Immature natural killer cell (primary cell): ENCODE results near the gene QRICH2. TPM values are rescaled to one million over a fixed set of nuclear protein-coding genes. Genes with fewer than 3 reads are reported as not detected.
"Not testable (repeated sequence)": the region's sequence is repeated elsewhere in the genome, so short reads cannot be mapped to it uniquely, and the experiment has no call there.

Experiments
- DNase-seq, 3 donors: peaks; one replicate each; pipeline ENCODE4 v3.0.0; 2022; ENCODE audit warnings: mixed read lengths in 1 of 3
- H3K27ac Mint-ChIP-seq, 6 donors: one replicate each; pipeline ENCODE4 v1.8.0; 2020; ENCODE audit warnings: mixed read lengths in 6 of 6, mild to moderate bottlenecking in 5 of 6, inconsistent platforms in 4 of 6, moderate library complexity in 3 of 6
- H3K27me3 Mint-ChIP-seq, 3 donors: one replicate each; pipeline ENCODE4 v1.8.0; 2020 to 2021; ENCODE audit warnings: low read depth in 3 of 3, mild to moderate bottlenecking in 3 of 3, mixed read lengths in 3 of 3, moderate library complexity in 3 of 3, inconsistent platforms in 1 of 3
- H3K36me3 Mint-ChIP-seq, 3 donors: one replicate each; pipeline ENCODE4 v1.8.0; 2020; ENCODE audit warnings: mixed read lengths in 3 of 3, inconsistent platforms in 2 of 3, mild to moderate bottlenecking in 2 of 3
- H3K4me1 Mint-ChIP-seq, 2 donors: one replicate each; pipeline ENCODE4 v1.8.0; 2020; ENCODE audit warnings: inconsistent platforms in 2 of 2, mild to moderate bottlenecking in 2 of 2, mixed read lengths in 2 of 2, moderate library complexity in 1 of 2
- H3K4me3 Mint-ChIP-seq, 5 donors: one replicate each; pipeline ENCODE4 v1.8.0; 2020; ENCODE audit warnings: mild to moderate bottlenecking in 5 of 5, mixed read lengths in 5 of 5, inconsistent platforms in 3 of 5, moderate library complexity in 3 of 5
- H3K9me3 Mint-ChIP-seq, 6 donors: one replicate each; pipeline ENCODE4 v1.8.0; 2020; ENCODE audit warnings: mild to moderate bottlenecking in 6 of 6, mixed read lengths in 6 of 6, inconsistent platforms in 4 of 6, moderate library complexity in 3 of 6
- polyA plus RNA-seq, 3 donors: library from polyadenylated mRNA; unstranded; fragments of 300-500 nt; fragmentation: Illumina TruSeq; gene quantifications; one replicate each; pipeline ENCODE4 v1.2.3, GENCODE V29; 2021

The QRICH2 gene
- polyA plus RNA-seq, 3 donors from 2014 or later: 0.28 TPM; not detected in 2

- peaks cover 53 to 54% of the 10 kb centered on the region in 2 donors for H3K4me1 Mint-ChIP-seq
- peaks cover 15 to 26% (median 23%) of the 10 kb centered on the region in 3 donors for H3K27me3 Mint-ChIP-seq
- peak; percentile 59 to 66 (median 64) for DNase-seq
- peak overlapping the region; percentile 87 to 99 (median 94) for H3K27ac Mint-ChIP-seq
- H3K36me3 Mint-ChIP-seq: no peaks in the 10 kb centered on the region
- peak overlapping the region; percentile 63 to 85 (median 79) for H3K4me3 Mint-ChIP-seq
- H3K9me3 Mint-ChIP-seq: no peaks in the 10 kb centered on the region
These were observed 45.2 kb downstream of the QRICH2 start for GRCh38 chr17:76262732-76263344.

GRCh38 chr17:76261421-76262215 is 46.5 kb downstream of the QRICH2 start:
- Mint-ChIP-seq H3K4me3 (peak overlapping the region; percentile 47 to 85 (median 67)), H3K27me3 (peaks cover 12 to 23% (median 15%) of the 10 kb centered on the region in 3 donors), H3K4me1 (peaks cover 45 to 48% of the 10 kb centered on the region in 2 donors), H3K36me3 (peaks cover 0 to 3% (median 0%) of the 10 kb centered on the region in 3 donors), H3K27ac (peak overlapping the region; percentile 87 to 99 (median 94)), H3K9me3 (peaks cover 0 to 4% (median 0%) of the 10 kb centered on the region in 6 donors)
- peak in 1 of 3 donors; percentile 21 for DNase-seq

DNA sequence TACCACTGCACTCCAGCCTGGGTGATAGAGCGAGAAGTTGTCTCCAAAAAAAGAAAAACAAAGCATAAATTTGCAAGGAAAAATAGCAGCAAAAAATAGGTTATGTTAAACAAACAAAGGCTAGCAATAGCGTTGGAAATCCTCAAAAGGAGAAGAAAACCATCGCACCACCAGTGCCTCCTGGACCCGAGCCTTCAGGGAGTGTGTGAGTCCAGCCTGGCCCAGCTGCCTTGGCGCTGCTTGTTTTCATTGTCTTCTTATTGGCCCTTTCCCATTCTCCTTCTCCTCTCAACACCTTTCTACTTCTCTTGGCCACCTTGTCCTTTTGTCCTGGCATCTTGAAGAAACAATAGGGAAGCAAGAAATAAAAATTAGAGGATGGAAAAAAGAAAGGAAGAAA is 47.4 kb downstream of the QRICH2 start:
- H3K4me3 Mint-ChIP-seq: peak overlapping the region in 1 of 5 donors; percentile 11
- H3K4me1 Mint-ChIP-seq: peaks cover 48 to 56% of the 10 kb centered on the region in 2 donors
- peaks cover 0 to 4% (median 0%) of the 10 kb centered on the region in 6 donors for H3K9me3 Mint-ChIP-seq
- H3K36me3 Mint-ChIP-seq: peaks cover 0 to 3% (median 0%) of the 10 kb centered on the region in 3 donors
- H3K27ac Mint-ChIP-seq: peak overlapping the region in 4 of 6 donors; percentile 3 to 89 (median 42)
- peaks cover 10 to 15% (median 11%) of the 10 kb centered on the region in 3 donors for H3K27me3 Mint-ChIP-seq
- DNase-seq: no peak

DNA sequence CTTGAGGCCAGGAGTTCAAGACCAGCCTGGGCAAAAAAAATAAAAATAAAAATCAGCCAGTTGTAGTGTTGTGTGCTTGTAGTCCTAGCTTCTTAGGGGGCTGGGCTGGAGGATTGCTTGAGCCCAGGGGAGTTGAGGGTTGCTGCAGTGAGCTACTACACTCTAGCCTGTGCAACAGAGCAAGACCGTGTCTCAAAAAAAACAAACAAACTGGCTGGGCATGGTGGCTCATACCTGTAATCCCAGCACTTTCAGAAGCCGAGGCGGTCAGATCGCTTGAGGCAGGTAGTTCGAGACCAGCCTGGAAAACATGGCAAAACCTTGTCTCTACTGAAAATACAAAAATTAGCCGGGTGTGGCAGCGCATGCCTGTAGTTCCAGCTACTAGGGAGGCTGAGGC is 47.9 kb downstream of the QRICH2 start:
- H3K27me3 Mint-ChIP-seq: peaks cover 10 to 14% (median 14%) of the 10 kb centered on the region in 3 donors
- peaks cover 52 to 60% of the 10 kb centered on the region in 2 donors for H3K4me1 Mint-ChIP-seq
- no peak overlapping the region for H3K4me3 Mint-ChIP-seq
- H3K9me3 Mint-ChIP-seq: peaks cover 0 to 4% (median 0%) of the 10 kb centered on the region in 6 donors
- H3K36me3 Mint-ChIP-seq: peaks cover 0 to 3% (median 0%) of the 10 kb centered on the region in 3 donors
- no peak for DNase-seq
- H3K27ac Mint-ChIP-seq: no peak overlapping the region

DNA sequence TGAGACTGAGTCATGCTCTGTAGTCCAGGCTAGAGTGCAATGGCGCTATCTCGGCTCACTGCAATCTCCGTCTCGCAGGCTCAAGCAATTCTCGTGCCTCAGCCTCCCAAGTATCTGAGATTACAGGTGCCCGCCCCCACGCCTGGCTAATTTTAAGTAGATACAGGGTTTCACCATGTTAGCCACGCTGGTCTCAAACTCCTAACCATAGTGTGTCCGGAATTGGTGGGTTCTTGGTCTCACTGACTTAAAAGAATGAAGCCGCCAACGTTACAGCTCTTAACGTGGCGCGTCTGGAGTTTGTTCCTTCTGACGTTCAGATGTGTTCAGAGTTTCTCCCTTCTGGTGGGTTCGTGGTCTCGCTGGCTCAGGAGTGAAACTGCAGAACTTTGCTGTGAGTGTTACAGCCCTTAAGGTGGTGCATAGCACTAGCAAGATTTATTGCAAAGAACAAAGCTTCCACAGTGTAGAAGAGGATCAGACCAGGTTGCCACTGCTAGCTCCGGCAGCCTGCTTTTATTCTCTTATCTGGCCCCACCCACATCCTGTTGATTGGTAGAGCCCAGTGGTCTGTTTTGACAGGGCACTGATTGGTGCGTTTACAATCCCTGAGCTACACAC is 51.5 kb downstream of the QRICH2 start:
- not testable (repeated sequence) for H3K36me3 Mint-ChIP-seq, H3K27me3 Mint-ChIP-seq, H3K9me3 Mint-ChIP-seq
- DNase-seq: peak; percentile 64 to 78 (median 74)
- H3K4me3 Mint-ChIP-seq: peak overlapping the region; percentile 60 to 82 (median 70)
- H3K27ac Mint-ChIP-seq: peak overlapping the region; percentile 86 to 94 (median 89)
- peaks cover 40 to 47% of the 10 kb centered on the region in 2 donors for H3K4me1 Mint-ChIP-seq

DNA sequence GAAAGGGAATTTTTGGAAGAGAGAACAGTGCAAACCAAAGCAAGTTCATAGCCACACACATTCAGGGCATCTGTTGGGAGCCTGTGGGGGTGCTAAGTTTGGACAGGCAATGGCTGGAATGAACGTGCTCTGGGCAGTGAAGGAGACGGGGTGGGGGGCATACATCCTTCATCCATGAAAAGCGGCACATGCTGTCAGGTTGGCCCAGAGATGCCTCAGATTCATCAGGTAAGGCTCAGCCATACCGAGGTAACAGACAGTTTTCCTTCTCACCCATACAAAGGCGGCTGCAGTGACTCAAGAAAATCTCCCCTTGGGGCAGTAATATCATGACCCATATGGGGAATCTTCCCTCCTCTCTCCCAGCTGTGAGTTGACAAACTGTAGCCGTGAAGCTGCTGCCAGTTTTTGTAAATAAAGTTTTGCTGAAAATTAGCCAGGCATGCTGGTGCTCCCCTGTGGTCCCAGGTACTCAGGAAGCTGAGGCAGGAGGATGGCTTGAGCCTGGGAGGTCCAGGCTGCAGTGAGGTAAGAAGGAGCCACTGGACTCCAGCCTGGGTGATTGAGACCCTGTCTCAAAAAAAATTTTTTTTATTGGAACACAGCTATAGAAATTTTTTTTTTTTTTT is 52.2 kb downstream of the QRICH2 start:
- peaks cover 42 to 46% of the 10 kb centered on the region in 2 donors for H3K4me1 Mint-ChIP-seq
- no peak for DNase-seq
- peaks cover 0 to 3% (median 0%) of the 10 kb centered on the region in 3 donors for H3K36me3 Mint-ChIP-seq
- peaks cover 0 to 4% (median 0%) of the 10 kb centered on the region in 6 donors for H3K9me3 Mint-ChIP-seq
- peaks cover 3 to 8% (median 3%) of the 10 kb centered on the region in 3 donors for H3K27me3 Mint-ChIP-seq
- peak overlapping the region in 5 of 6 donors; percentile 22 to 91 (median 86) for H3K27ac Mint-ChIP-seq
- peak overlapping the region in 2 of 5 donors; percentile 60 to 70 for H3K4me3 Mint-ChIP-seq

DNA sequence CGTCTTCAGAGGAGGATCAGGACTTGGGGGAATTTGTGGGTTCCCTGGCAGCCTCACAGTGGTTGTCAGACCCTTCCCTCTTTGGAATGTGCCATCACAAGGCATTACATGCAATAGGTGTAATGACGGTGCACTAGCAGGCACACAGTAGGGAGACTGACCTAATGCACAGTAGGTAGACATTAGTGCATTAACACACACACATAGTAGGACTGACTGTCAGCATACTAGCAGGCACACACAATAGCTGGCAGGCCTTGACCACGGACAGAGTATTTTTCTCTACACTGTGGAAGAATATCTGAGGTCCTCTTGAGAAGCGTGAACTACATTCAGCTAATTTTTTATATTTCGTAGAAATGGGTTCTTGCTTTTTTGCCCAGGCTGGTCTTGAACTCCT is 53.8 kb downstream of the QRICH2 start:
- peaks cover 0 to 4% (median 0%) of the 10 kb centered on the region in 6 donors for H3K9me3 Mint-ChIP-seq
- peak overlapping the region in 1 of 5 donors; percentile 7 for H3K4me3 Mint-ChIP-seq
- H3K27ac Mint-ChIP-seq: peak overlapping the region in 1 of 6 donors; percentile 49
- H3K27me3 Mint-ChIP-seq: peaks cover 3 to 8% (median 3%) of the 10 kb centered on the region in 3 donors
- peaks cover 40 to 42% of the 10 kb centered on the region in 2 donors for H3K4me1 Mint-ChIP-seq
- no peak for DNase-seq
- peaks cover 0 to 3% (median 0%) of the 10 kb centered on the region in 3 donors for H3K36me3 Mint-ChIP-seq

GRCh38 chr17:76253841-76254240 is 54.2 kb downstream of the QRICH2 start:
- Mint-ChIP-seq H3K9me3 (peaks cover 0 to 4% (median 0%) of the 10 kb centered on the region in 6 donors), H3K27ac (no peak overlapping the region), H3K27me3 (peaks cover 3 to 8% (median 3%) of the 10 kb centered on the region in 3 donors), H3K4me3 (peak overlapping the region in 1 of 5 donors; percentile 7), H3K4me1 (peaks cover 40 to 42% of the 10 kb centered on the region in 2 donors), H3K36me3 (peaks cover 0 to 3% (median 0%) of the 10 kb centered on the region in 3 donors)
- no peak for DNase-seq

DNA sequence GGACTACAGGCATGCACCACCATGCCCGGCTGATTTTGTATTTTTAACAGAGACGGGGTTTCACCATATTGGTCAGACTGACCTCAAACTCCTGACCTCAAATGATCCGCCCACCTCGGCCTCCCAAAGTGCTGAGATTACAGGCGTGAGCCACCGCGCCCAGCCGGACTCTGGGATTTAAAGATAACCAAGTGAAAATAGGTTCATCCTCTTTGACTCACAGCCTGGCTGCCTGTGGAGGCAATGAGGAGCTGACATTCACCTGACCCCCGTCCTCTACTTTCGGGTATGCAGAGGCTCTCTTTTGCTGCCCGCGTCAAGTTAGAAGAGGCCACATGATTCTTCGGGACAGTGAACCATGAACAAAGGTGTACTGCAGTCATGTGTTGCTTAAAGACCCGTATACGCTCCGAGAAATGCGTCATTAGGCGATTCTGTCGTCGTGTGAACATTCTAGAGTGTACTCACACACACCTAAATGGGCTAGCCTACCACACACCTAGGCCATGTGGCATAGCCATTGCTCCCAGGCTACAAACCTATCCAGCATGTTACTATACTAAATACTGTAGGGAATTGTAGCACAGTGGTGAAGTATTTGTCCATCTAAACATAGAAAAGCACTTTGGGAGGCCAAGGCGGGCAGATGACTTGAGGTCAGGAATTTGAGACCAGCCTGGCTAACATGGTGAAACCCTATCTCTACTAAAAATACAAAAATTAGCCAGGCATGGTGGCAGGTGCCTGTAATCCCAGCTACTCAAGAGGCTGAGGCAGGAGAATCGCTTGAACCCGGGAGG is 54.9 kb downstream of the QRICH2 start:
- H3K27me3 Mint-ChIP-seq, H3K9me3 Mint-ChIP-seq, H3K36me3 Mint-ChIP-seq, DNase-seq: not testable (repeated sequence)
- peak overlapping the region; percentile 77 to 92 (median 88) for H3K27ac Mint-ChIP-seq
- peaks cover 40 to 42% of the 10 kb centered on the region in 2 donors for H3K4me1 Mint-ChIP-seq
- peak overlapping the region; percentile 69 to 85 (median 77) for H3K4me3 Mint-ChIP-seq

DNA sequence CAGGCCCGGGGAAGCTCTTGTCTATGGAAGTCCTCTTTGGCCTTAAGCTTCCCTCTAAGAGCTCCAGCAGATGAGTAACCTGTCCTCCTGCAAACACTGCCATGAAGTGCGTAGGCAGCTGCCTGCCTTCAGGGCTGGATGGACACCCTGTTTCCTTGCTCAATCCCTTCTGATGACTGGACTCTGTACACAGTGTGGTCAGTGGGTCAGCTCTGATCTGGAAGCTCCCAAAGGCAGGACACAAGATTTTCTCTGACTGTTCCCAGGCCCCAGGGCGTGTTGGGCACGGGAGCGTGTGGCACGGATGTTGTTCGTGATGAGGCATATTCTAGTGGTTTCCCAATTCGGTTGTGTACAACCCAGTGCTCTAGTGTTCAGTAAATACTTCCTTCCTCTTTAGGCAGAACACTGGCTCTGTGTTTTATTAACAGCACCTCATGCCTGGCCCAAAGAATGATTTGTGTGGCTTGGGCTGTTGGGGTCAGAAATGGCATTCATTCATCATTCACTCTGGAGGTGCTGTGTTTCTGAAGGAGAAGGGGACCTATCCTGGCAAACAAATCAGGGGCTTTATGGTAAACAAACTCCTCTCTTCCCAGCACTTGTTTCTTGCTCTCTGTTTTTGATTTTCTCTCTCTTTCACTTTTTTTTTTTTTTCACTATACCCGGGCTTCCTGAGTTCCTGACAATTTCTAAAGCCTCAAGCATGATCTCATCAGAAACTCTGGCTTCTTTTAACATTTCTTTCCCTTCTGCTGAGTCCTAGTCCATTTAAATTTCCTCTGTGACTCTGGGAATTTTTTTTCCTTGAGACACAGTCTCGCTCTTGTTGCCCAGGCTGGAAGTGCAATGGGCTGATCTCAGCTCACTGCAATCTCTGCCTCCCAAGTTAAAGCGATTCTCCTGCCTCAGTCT is 55.8 kb downstream of the QRICH2 start:
- peak in 2 of 3 donors; percentile 25 to 43 for DNase-seq
- H3K4me3 Mint-ChIP-seq: peak overlapping the region; percentile 69 to 85 (median 77)
- peaks cover 0 to 4% (median 0%) of the 10 kb centered on the region in 6 donors for H3K9me3 Mint-ChIP-seq
- peaks cover 0 to 3% (median 0%) of the 10 kb centered on the region in 3 donors for H3K36me3 Mint-ChIP-seq
- H3K4me1 Mint-ChIP-seq: peaks cover 40 to 42% of the 10 kb centered on the region in 2 donors
- H3K27me3 Mint-ChIP-seq: peaks cover 3 to 8% (median 3%) of the 10 kb centered on the region in 3 donors
- peak overlapping the region; percentile 77 to 92 (median 88) for H3K27ac Mint-ChIP-seq

DNA sequence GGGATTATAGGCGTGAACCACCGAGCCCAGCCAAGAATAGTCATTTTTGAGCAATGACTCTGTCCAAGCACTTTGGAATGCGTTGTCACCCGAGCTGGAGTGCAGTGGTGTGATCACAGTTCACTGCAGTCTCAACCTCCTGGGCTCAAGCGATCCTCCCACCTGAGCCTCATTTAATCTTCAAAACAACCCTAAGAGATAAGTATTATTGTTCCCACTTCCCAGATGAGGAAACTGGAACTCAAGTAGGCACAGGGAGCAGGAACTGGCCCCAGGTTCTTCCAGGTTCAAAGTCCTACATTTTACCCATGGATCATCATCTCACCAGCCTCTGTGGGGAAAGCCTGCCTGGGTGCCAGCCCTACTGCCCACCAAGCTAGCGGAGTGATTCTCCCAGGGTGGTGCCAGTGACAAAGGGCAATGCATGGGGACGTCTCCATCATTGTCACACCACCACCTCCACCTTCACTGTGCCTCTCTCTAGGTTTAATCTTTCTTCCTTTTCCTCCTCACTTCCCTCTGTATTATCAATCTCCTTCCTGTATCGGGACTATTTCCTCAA is 56.5 kb downstream of the QRICH2 start:
- Mint-ChIP-seq H3K4me3 (peak overlapping the region in 4 of 5 donors; percentile 71 to 85 (median 77)), H3K27me3 (peaks cover 0 to 5% (median 3%) of the 10 kb centered on the region in 3 donors), H3K27ac (peak overlapping the region; percentile 77 to 92 (median 88)), H3K9me3 (no peaks in the 10 kb centered on the region), H3K4me1 (peaks cover 36 to 37% of the 10 kb centered on the region in 2 donors), H3K36me3 (no peaks in the 10 kb centered on the region)
- DNase-seq: no peak
